SU-DHL-6 (cell line): ENCODE results near the gene LTBP4.
"Not testable (repeated sequence)": the region's sequence is repeated elsewhere in the genome, so short reads cannot be mapped to it uniquely, and the experiment has no call there.

Source experiments
- H2AFZ ChIP-seq: fragments of 200-600 bp; sonication (generic); 2 replicates; pipeline ENCODE4 v1.6.1; 2014; ENCODE audit warnings: low read depth, mild to moderate bottlenecking, moderate library complexity, mixed read lengths, antibody characterized with exemption, low read length; ENCODE audit not compliant: severe bottlenecking
- H3F3A ChIP-seq: fragments of 200-600 bp; shearing (Covaris generic); 2 replicates; pipeline ENCODE4 v1.6.0; 2016; ENCODE audit warnings: antibody characterized with exemption, mild to moderate bottlenecking; ENCODE audit not compliant: insufficient read depth
- H3K27ac ChIP-seq: fragments of 200-600 bp; sonication (generic); 2 replicates; pipeline ENCODE4 v1.5.1; 2016; ENCODE audit warnings: low read depth, mild to moderate bottlenecking, low read length, moderate library complexity, mixed read lengths
- H3K27me3 ChIP-seq: fragments of 200-600 bp; sonication (generic), shearing (Covaris generic); 2 replicates; pipeline ENCODE4 v1.6.0; 2014; ENCODE audit warnings: mild to moderate bottlenecking, low read length
- H3K36me3 ChIP-seq: fragments of 200-600 bp; sonication (generic); 2 replicates; pipeline ENCODE4 v1.6.1; 2014; ENCODE audit warnings: mild to moderate bottlenecking, low read length, mixed read lengths
- H3K4me2 ChIP-seq: fragments of 300-600, 200-600 bp; shearing (Covaris generic), sonication (generic); 2 replicates; pipeline ENCODE4 v1.6.0; 2014; ENCODE audit warnings: low read length, low read depth, mild to moderate bottlenecking; ENCODE audit not compliant: poor library complexity, severe bottlenecking
- H3K4me3 ChIP-seq: fragments of 200-600 bp; sonication (generic); 2 replicates; pipeline ENCODE4 v1.5.1; 2014; ENCODE audit warnings: antibody characterized with exemption, low read length, mild to moderate bottlenecking, mixed read lengths; ENCODE audit not compliant: insufficient read depth, poor library complexity, severe bottlenecking
- H3K79me2 ChIP-seq: fragments of 200-600 bp; sonication (generic); 2 replicates; pipeline ENCODE4 v1.6.1; 2014; ENCODE audit warnings: mild to moderate bottlenecking, low read length, moderate library complexity; ENCODE audit not compliant: insufficient read depth
- H3K9ac ChIP-seq: fragments of 200-600 bp; sonication (generic); 2 replicates; pipeline ENCODE4 v1.7.0; 2014; ENCODE audit warnings: mild to moderate bottlenecking, low read length
- H3K9me2 ChIP-seq: fragments of 200-600 bp; sonication (generic); replicated peaks from 2 replicates; pipeline ENCODE4 v1.6.1; 2014; ENCODE audit warnings: low read length; ENCODE audit not compliant: insufficient read depth
- H3K9me3 ChIP-seq: fragments of 200-600 bp; sonication (generic); 2 replicates; pipeline ENCODE4 v1.6.1; 2014; ENCODE audit warnings: low read length, mixed read lengths; ENCODE audit not compliant: insufficient read depth
- H4K20me1 ChIP-seq: fragments of 200-600 bp; sonication (generic); 2 replicates; pipeline ENCODE4 v1.6.1; 2014; ENCODE audit warnings: low read depth, mild to moderate bottlenecking, antibody characterized with exemption, low read length, moderate library complexity, mixed read lengths
- EZH2phosphoT487 ChIP-seq: fragments of 200-600 bp; sonication (generic), shearing (Covaris generic); conservative IDR thresholded peaks from 2 replicates; pipeline ENCODE4 v1.6.1; 2018; ENCODE audit warnings: mild to moderate bottlenecking, antibody characterized with exemption, low read length, moderate library complexity, mixed read lengths
- TF ChIP-seq, protein P1 (sequence below): fragments of 200-600 bp; sonication (generic); IDR thresholded peaks from one replicate; pipeline ENCODE4 v1.5.1; 2017; ENCODE audit warnings: antibody characterized with exemption, mild to moderate bottlenecking, low read length, moderate library complexity; ENCODE audit not compliant: insufficient read depth, poor library complexity, severe bottlenecking

LTBP4 gene

DNA sequence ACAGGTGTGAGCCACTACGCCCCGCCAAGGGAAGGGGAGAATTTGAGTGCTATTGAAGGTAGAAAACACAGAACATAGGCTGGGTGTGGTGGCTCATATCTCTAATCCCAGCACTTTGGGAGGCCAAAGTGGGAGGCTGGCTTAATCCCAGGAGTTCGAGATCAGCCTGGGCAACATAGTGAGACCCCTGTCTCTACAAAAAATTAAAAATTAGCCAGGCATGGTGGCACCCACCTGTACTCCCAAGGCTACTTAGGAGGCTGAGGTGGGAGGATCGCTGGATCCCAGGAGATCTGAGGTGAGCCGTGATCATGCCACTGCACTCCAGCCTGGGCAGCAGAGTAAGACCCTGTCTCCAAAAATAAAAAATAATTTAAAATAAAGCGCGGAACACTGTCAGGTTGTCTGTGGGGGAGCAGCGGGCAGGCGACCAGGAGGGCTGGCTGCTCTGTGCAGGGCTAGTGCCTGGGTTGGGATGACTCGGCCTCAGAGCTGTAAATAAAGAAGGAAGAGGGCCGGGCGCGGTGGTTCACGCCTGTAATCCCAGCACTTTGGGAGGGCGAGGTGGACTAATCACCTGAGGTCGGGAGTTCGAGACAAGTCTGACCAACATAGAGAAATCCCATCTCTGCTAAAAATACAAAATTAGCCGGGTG lies 41.0 kb downstream of the LTBP4 start:
- H3K9ac ChIP-seq: no peak overlapping the region
- no peak overlapping the region for H2AFZ ChIP-seq
- no peaks in the 10 kb centered on the region for H3K79me2 ChIP-seq
- H4K20me1 ChIP-seq: no peaks in the 10 kb centered on the region
- no peak overlapping the region for H3K27ac ChIP-seq
- H3K4me3 ChIP-seq: no peak overlapping the region
- H3K36me3 ChIP-seq: no peaks in the 10 kb centered on the region
- no peak for TF ChIP-seq EZH2phosphoT487
- TF ChIP-seq, protein P1, sequence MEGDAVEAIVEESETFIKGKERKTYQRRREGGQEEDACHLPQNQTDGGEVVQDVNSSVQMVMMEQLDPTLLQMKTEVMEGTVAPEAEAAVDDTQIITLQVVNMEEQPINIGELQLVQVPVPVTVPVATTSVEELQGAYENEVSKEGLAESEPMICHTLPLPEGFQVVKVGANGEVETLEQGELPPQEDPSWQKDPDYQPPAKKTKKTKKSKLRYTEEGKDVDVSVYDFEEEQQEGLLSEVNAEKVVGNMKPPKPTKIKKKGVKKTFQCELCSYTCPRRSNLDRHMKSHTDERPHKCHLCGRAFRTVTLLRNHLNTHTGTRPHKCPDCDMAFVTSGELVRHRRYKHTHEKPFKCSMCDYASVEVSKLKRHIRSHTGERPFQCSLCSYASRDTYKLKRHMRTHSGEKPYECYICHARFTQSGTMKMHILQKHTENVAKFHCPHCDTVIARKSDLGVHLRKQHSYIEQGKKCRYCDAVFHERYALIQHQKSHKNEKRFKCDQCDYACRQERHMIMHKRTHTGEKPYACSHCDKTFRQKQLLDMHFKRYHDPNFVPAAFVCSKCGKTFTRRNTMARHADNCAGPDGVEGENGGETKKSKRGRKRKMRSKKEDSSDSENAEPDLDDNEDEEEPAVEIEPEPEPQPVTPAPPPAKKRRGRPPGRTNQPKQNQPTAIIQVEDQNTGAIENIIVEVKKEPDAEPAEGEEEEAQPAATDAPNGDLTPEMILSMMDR: no peak
- no peaks in the 10 kb centered on the region for H3K27me3 ChIP-seq
- H3K9me2 ChIP-seq: no peaks in the 10 kb centered on the region
- H3K9me3 ChIP-seq: no peaks in the 10 kb centered on the region
- no peaks in the 10 kb centered on the region for H3F3A ChIP-seq
- H3K4me2 ChIP-seq: no peak overlapping the region

DNA sequence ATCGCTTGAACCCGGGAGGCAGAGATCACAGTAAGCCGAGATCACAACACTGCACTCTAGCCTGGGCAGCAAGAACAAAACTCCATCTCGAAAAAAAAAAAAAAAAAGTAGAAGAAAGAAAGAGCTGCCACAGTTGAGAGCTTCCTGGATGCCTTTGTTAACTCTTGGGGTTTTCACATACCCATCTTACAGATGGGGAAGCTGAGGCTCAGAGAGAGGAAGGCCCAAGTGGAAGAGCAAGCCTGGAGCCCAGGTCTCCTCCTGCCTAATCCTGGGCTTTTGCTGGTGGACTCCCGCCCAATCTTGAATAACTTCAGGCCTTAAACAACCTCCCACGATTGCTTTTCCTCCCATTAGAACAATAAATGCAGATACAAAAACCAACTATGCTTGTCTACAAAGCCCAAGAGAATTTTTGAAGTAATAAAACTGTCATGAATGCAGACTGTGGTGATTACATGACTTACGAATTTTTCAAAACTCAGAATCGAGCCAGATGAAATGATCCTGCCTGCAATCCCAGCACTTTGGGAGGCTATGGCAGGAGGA lies 41.7 kb downstream of the LTBP4 start:
- Histone ChIP-seq H3K79me2 (no peaks in the 10 kb centered on the region), H3K36me3 (no peaks in the 10 kb centered on the region), H3K4me3 (no peak overlapping the region), H3K4me2 (no peak overlapping the region), H3K27ac (no peak overlapping the region), H3K27me3 (no peaks in the 10 kb centered on the region), H3K9me2 (no peaks in the 10 kb centered on the region), H3K9ac (no peak overlapping the region), H3K9me3 (no peaks in the 10 kb centered on the region), H3F3A (no peaks in the 10 kb centered on the region), H4K20me1 (no peaks in the 10 kb centered on the region), H2AFZ (no peak overlapping the region)
- no peak for TF ChIP-seq EZH2phosphoT487
- TF ChIP-seq, protein P1: no peak

DNA sequence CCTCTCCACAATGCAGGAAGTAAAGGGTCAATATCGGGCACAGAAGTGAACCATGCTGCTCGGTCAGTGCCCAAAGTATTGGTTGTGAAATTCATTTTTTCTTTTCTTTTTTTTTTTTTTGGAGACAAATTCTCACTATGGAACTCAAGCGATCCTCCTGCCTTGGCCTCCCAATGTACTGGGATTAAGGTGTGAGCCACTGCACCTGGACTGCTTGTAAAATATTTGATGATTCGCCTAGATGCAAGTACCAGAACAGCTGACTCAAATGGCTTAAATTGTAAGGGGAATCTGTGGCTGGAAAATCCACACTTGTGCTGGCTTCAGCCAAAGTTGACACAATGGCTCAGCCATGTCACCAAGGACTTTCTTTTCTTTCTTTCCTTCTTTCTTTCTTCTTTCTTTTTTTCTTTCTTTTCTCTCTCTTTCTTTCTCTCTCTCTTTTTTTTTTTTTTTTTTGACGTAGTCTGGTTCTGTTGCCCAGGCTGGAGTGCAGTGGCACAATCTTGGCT lies 45.6 kb downstream of the LTBP4 start:
- H3K9ac ChIP-seq: no peak overlapping the region
- H3K79me2 ChIP-seq: no peaks in the 10 kb centered on the region
- no peak overlapping the region for H3K4me2 ChIP-seq
- no peaks in the 10 kb centered on the region for H4K20me1 ChIP-seq
- H3K27ac ChIP-seq: no peak overlapping the region
- no peaks in the 10 kb centered on the region for H3K27me3 ChIP-seq
- H3K9me3 ChIP-seq: no peaks in the 10 kb centered on the region
- H2AFZ ChIP-seq: no peak overlapping the region
- no peaks in the 10 kb centered on the region for H3F3A ChIP-seq
- H3K9me2 ChIP-seq: no peaks in the 10 kb centered on the region
- no peaks in the 10 kb centered on the region for H3K36me3 ChIP-seq
- H3K4me3 ChIP-seq: no peak overlapping the region
- TF ChIP-seq EZH2phosphoT487: no peak

DNA sequence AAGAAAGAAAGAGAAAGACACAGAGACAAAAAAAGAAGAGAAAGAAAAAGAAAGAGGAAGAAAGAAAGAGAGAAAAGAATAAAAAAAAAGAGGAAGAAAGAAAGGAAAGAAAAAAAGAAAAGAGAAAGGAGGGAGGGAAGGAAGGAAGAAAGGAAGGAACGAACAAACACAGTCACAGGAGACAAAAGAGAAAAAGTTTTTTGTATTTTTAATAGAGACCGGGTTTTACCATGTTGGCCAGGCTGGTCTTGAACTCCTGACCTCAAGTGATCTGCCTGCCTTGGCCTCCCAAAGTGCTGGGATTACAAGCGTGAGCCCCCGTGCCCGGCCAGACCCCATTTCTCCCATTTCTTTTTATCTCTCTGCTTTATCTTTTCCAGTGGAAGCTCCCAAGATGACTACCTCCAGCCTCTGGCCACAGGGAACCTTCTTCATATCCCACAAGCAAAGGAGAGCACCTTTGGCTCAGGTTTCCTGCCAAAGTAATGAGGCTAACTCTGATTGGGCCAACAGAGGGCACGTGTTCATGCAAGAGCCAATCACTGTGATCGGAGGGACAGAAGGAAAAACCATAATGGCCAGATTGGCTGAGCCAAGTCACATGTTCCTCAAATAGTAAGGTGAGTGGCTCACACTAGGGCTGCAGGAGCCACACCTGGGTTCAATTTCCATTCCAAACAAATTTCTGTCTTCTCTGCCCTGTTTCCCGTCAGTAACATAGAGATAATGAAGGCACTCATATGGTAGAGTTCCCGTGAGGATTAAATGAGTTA lies 48.9 kb downstream of the LTBP4 start:
- not testable (repeated sequence) for H3F3A ChIP-seq, H3K36me3 ChIP-seq, H3K9me2 ChIP-seq, H3K4me3 ChIP-seq, H3K27ac ChIP-seq, H3K9ac ChIP-seq, H3K79me2 ChIP-seq, H3K9me3 ChIP-seq, H3K4me2 ChIP-seq, H3K27me3 ChIP-seq, H4K20me1 ChIP-seq
- peak overlapping the region; percentile 27 for H2AFZ ChIP-seq
